Parietal lobe (tissue), 1 donor: Measurements from ENCODE around the gene ROPN1. TPM values are rescaled to one million over a fixed set of nuclear protein-coding genes. Genes with fewer than 3 reads are reported as not detected.

Source experiments
- total RNA-seq: library from RNA; depleted of rRNA; stranded (reverse); fragments of >200 nt; gene quantifications from one replicate; pipeline ENCODE4 v1.2.3, GENCODE V29; 2014

Gene ROPN1
- total RNA-seq = not detected

GRCh38 chr3:123991730-123992588 lies at the start of gene ROPN1:
Gene ROPN1 (minus strand): TSS chr3:123992124. CDS start chr3:123980481, 11,643 bp downstream.

GRCh38 chr3:124033360-124034015 lies 41.6 kb upstream of the ROPN1 start, which contains the start of gene KALRN:
Gene KALRN (plus strand): TSS chr3:124033369.

GRCh38 chr3:123960781-123961507 lies 31.0 kb downstream of the ROPN1 start, which contains the start of gene CCDC14:
Gene CCDC14 (minus strand): TSS chr3:123961229. CDS start chr3:123961173, 56 bp downstream.

Other genes starting within 250 kb of the ROPN1 start
- gene MYLK, start 107.8 kb downstream of the ROPN1 start, total RNA-seq = 5.3 TPM
- gene CCDC14, start 30.9 kb downstream of the ROPN1 start, total RNA-seq = 203 TPM
- 398 TPM for gene KALRN, start 41.2 kb upstream of the ROPN1 start, total RNA-seq